ENCODE results near the gene MAP3K19.
"Not testable (repeated sequence)": the region's sequence is repeated elsewhere in the genome, so short reads cannot be mapped to it uniquely, and the experiment has no call there.

MAP3K19 gene

DNA sequence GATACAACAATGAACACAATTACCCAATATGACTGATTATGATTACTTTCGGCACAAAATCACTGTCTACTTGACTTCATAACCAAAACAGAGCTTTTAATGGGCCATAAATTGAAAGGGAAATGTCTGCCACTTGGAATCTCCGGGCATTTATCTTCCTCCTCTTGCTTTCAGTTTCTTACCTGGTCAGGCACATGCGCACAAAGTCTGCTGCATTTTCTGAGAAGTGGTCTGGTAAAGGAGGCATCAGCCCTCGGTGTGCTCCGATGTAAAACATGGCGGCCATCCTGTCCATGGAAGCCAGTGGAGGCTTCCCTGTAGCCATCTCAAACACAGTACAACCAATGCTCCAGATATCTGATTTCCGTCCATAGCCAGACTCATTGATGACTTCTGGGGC, 66.6 kb downstream of the MAP3K19 start:
- Histone ChIP-seq H3K79me2 (ENCODE audit: insufficient read depth, low read length) (no peaks in the 10 kb centered on the region), H3K9ac (ENCODE audit: low read depth, low read length) (no peak overlapping the region), H3K4me1 (ENCODE audit: insufficient read depth, low read length) (no peaks in the 10 kb centered on the region), H2AFZ (ENCODE audit: low read depth, low read length) (no peak overlapping the region), H3K36me3 (ENCODE audit: insufficient read depth, low read length) (no peaks in the 10 kb centered on the region), H3K4me2 (ENCODE audit: insufficient read depth, low read length) (no peak overlapping the region), H3K27ac (ENCODE audit: low read length) (no peak overlapping the region), H4K20me1 (ENCODE audit: insufficient read depth, low read length) (no peaks in the 10 kb centered on the region), H3K9me3 (ENCODE audit: insufficient read depth, low read length, severe bottlenecking) (no peaks in the 10 kb centered on the region), H3K4me3 (ENCODE audit: low read depth in 1 of 2, low read length in 2 of 2) (no peak overlapping the region), H3K27me3 (ENCODE audit: insufficient read depth, low read length, poor library complexity) (no peaks in the 10 kb centered on the region)
- ATAC-seq (ENCODE audit: insufficient read depth, low read depth) (no peak), DNase-seq (no peak)
- TF ChIP-seq, protein P1, sequence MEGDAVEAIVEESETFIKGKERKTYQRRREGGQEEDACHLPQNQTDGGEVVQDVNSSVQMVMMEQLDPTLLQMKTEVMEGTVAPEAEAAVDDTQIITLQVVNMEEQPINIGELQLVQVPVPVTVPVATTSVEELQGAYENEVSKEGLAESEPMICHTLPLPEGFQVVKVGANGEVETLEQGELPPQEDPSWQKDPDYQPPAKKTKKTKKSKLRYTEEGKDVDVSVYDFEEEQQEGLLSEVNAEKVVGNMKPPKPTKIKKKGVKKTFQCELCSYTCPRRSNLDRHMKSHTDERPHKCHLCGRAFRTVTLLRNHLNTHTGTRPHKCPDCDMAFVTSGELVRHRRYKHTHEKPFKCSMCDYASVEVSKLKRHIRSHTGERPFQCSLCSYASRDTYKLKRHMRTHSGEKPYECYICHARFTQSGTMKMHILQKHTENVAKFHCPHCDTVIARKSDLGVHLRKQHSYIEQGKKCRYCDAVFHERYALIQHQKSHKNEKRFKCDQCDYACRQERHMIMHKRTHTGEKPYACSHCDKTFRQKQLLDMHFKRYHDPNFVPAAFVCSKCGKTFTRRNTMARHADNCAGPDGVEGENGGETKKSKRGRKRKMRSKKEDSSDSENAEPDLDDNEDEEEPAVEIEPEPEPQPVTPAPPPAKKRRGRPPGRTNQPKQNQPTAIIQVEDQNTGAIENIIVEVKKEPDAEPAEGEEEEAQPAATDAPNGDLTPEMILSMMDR (IDR thresholded peaks at IDR 0.05; ENCODE audit: borderline replicate concordance, extremely low read depth, low read length, poor library complexity, severe bottlenecking), result no peak
- TF ChIP-seq EZH2 (IDR thresholded peaks at IDR 0.05; ENCODE audit: borderline replicate concordance, low read depth, low read length, severe bottlenecking), result no peak

DNA sequence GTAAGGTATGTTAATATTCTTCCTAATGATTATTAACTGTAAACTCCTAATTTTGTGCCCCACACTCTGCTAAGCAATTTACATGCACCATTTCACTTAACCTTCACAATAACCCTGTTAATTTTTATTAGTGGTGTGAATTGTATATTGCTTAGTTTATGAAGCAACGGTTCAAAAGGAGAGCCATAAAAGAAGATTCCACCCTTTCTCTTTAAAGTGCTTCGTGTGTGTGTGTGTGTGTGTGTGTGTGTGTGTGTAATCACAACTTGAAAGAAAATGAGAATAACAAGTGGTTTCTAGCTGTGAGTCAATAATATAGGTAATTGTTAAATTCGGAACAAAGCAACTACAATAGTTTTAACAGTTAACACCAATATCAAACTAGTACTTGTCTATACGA, 68.0 kb downstream of the MAP3K19 start:
- Histone ChIP-seq H3K27me3 (ENCODE audit: insufficient read depth, low read length, poor library complexity) (no peaks in the 10 kb centered on the region), H3K9me3 (ENCODE audit: insufficient read depth, low read length, severe bottlenecking) (peaks cover 8% of the 10 kb centered on the region), H4K20me1 (ENCODE audit: insufficient read depth, low read length) (no peaks in the 10 kb centered on the region), H2AFZ (ENCODE audit: low read depth, low read length) (no peak overlapping the region), H3K27ac (ENCODE audit: low read length) (no peak overlapping the region), H3K79me2 (ENCODE audit: insufficient read depth, low read length) (no peaks in the 10 kb centered on the region), H3K4me3 (ENCODE audit: low read depth in 1 of 2, low read length in 2 of 2) (no peak overlapping the region), H3K4me1 (ENCODE audit: insufficient read depth, low read length) (no peaks in the 10 kb centered on the region), H3K9ac (ENCODE audit: low read depth, low read length) (no peak overlapping the region), H3K36me3 (ENCODE audit: insufficient read depth, low read length) (no peaks in the 10 kb centered on the region), H3K4me2 (ENCODE audit: insufficient read depth, low read length) (no peak overlapping the region)
- TF ChIP-seq, protein P1 (IDR thresholded peaks at IDR 0.05; ENCODE audit: borderline replicate concordance, extremely low read depth, low read length, poor library complexity, severe bottlenecking), result no peak
- TF ChIP-seq EZH2 (IDR thresholded peaks at IDR 0.05; ENCODE audit: borderline replicate concordance, low read depth, low read length, severe bottlenecking), result no peak
- no peak for DNase-seq
- ATAC-seq (ENCODE audit: insufficient read depth, low read depth), result no peak

DNA sequence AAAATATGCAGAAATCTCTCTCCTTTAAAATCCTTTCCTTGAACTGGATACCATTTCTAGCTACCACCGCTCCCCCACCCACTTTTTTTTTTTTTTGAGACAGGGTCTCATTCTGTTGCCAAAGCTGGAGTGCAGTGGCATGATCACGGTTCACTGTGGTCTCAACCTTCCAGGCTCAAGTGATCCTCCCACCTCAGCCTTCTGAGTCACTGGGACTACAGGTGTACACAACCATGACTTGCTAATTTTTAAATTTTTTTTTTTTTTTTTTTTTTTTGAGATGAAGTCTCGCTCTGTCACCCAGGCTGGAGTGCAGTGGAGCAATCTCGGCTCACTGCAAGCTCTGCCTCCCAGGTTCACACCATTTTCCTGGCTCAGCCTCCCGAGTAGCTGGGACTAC, 70.1 kb downstream of the MAP3K19 start:
- not testable (repeated sequence) for H3K27me3 ChIP-seq (ENCODE audit: insufficient read depth, low read length, poor library complexity); H3K4me3 ChIP-seq (ENCODE audit: low read depth in 1 of 2, low read length in 2 of 2); H3K27ac ChIP-seq (ENCODE audit: low read length); H3K9ac ChIP-seq (ENCODE audit: low read depth, low read length); H2AFZ ChIP-seq (ENCODE audit: low read depth, low read length); H3K4me1 ChIP-seq (ENCODE audit: insufficient read depth, low read length); DNase-seq; H3K4me2 ChIP-seq (ENCODE audit: insufficient read depth, low read length); H3K79me2 ChIP-seq (ENCODE audit: insufficient read depth, low read length); H4K20me1 ChIP-seq (ENCODE audit: insufficient read depth, low read length); ATAC-seq (ENCODE audit: insufficient read depth, low read depth); H3K36me3 ChIP-seq (ENCODE audit: insufficient read depth, low read length)
- peaks cover 15% of the 10 kb centered on the region for H3K9me3 ChIP-seq (ENCODE audit: insufficient read depth, low read length, severe bottlenecking)

DNA sequence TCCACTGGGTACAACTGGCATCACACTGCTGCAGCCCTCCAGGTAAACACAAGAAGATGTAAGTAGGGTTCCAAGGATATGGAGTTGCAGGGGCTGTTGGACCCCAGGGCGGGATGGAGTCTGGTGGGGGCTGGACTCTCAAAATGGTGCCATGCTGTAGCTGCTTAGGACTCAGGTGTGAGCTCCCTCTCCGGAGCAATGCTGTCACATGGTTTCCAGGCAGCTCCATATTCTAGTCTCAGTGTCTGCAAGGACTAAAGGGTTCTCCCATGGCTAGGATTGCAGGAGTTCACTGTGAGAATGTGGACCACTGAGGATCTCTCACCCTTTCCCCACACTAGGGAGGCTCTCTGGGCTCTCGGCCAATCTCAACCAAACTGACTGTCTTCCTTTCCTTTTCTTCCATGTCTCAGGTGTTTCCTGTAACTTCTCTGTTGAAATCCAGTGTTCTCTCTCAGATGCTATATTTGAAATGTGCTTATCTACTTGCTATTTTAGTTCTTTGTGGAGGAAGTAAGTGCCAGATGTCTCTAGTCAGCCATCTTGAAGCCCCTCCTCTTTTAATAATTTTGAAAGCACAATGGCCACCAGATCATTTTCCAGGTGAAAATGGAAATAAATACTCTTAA, 71.1 kb downstream of the MAP3K19 start:
- H3K4me3 ChIP-seq (ENCODE audit: low read depth in 1 of 2, low read length in 2 of 2), result no peak overlapping the region
- H3K9me3 ChIP-seq (ENCODE audit: insufficient read depth, low read length, severe bottlenecking), result peaks cover 15% of the 10 kb centered on the region
- H3K27me3 ChIP-seq (ENCODE audit: insufficient read depth, low read length, poor library complexity), result no peaks in the 10 kb centered on the region
- H2AFZ ChIP-seq (ENCODE audit: low read depth, low read length), result no peak overlapping the region
- H3K79me2 ChIP-seq (ENCODE audit: insufficient read depth, low read length), result no peaks in the 10 kb centered on the region
- H3K36me3 ChIP-seq (ENCODE audit: insufficient read depth, low read length), result no peaks in the 10 kb centered on the region
- ATAC-seq (ENCODE audit: insufficient read depth, low read depth), result no peak
- no peak for DNase-seq
- no peaks in the 10 kb centered on the region for H4K20me1 ChIP-seq (ENCODE audit: insufficient read depth, low read length)
- no peak overlapping the region for H3K27ac ChIP-seq (ENCODE audit: low read length)
- TF ChIP-seq, protein P1 (IDR thresholded peaks at IDR 0.05; ENCODE audit: borderline replicate concordance, extremely low read depth, low read length, poor library complexity, severe bottlenecking), result no peak
- no peak for TF ChIP-seq EZH2 (IDR thresholded peaks at IDR 0.05; ENCODE audit: borderline replicate concordance, low read depth, low read length, severe bottlenecking)
- H3K9ac ChIP-seq (ENCODE audit: low read depth, low read length), result no peak overlapping the region
- no peaks in the 10 kb centered on the region for H3K4me1 ChIP-seq (ENCODE audit: insufficient read depth, low read length)
- no peak overlapping the region for H3K4me2 ChIP-seq (ENCODE audit: insufficient read depth, low read length)

Measured in DND-41 (cell line).